NOMO-1 treated with dmso at 0.1 percent for 144 hours (cell line): Measurements from ENCODE around the gene RBP3.

ENCODE experiments used
- DNase-seq: peaks from one replicate; lab custom pipeline; 2025; ENCODE audit not compliant: unreplicated experiment; lab: John Stamatoyannopoulos, UW

RBP3 gene

DNA sequence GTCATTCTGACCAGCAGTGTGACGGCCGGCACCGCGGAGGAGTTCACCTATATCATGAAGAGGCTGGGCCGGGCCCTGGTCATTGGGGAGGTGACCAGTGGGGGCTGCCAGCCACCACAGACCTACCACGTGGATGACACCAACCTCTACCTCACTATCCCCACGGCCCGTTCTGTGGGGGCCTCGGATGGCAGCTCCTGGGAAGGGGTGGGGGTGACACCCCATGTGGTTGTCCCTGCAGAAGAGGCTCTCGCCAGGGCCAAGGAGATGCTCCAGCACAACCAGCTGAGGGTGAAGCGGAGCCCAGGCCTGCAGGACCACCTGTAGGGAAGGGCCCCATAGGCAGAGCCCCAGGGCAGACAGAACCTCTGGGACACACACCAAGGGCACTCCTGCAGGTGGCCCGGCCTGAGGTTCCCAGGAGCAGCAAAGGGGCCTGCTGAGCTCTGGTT lies 9.0 kb downstream of the RBP3 start:
- DNase-seq, result no peak

DNA sequence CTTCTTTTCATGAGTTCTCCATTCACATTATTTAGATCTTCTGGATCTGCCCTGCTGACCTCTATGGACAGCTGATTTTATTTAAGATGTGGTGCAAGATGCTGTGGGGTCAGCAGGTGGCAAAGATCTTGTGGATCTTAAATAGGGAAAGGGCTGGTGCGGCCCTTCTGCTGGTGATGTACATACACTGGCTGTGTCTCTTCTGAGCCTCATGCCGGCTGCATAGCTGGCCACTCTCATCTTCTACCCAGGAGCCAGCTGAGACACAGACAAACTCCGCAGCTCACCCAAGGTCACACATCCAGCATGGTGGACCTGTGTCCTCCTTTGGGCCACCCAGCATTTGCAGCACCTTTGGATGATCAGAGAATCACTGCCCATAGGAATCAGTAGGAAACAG lies 9.7 kb downstream of the RBP3 start:
- no peak for DNase-seq

DNA sequence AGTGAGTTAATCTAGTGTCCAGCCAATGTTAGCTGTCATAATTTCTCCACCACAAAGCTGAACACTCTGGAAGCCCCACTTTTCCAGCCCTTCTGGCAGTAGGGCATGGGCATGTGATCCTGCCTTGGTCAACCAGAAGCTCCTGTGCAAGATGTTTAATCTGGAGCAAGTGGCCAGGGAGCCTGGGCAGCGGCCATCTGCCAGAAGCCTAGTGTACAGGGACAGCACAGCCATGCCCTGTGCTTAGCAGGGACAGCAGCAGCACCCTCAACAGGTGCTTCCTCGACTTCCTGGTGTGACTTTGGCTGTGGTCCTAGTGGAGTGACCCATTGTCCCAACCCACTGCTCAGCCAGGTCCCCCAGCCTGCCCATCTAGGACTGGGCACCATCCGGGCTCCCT lies 10.3 kb downstream of the RBP3 start:
- no peak for DNase-seq

- no peak for DNase-seq
Observed at GRCh38 chr10:47359101-47359500, 10.9 kb downstream of the RBP3 start.

- DNase-seq, result no peak
Observed at GRCh38 chr10:47359626-47360418, 11.7 kb downstream of the RBP3 start.

GRCh38 chr10:47360419-47361040 lies 12.4 kb downstream of the RBP3 start:
- no peak for DNase-seq

GRCh38 chr10:47361293-47361692 lies 13.1 kb downstream of the RBP3 start:
- no peak for DNase-seq

GRCh38 chr10:47362199-47362598 lies 14.0 kb downstream of the RBP3 start:
- DNase-seq, result no peak

- DNase-seq, result no peak
Observed at GRCh38 chr10:47363781-47364180, 15.6 kb downstream of the RBP3 start.

DNA sequence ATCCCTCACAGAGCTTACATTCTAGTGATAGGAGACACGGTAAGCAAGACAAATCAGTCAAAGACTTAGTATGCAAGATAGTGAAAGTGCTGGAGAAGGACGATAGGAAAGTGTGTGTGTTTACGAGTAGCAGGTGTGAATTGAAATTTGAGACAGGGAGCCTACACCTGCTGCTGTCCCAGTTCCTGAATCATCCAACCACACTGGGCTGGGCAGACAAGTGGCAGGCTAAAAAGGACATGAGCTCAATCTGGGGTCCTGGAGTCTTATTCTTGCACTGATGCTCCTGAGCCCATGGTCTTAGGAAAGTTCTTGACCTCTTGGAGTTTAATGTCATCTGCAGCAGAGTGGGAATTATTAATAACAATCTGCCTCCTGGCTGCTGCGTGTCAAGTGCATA lies 16.2 kb downstream of the RBP3 start:
- DNase-seq, result no peak

- no peak for DNase-seq
Observed at GRCh38 chr10:47364911-47365310, 16.7 kb downstream of the RBP3 start.

- no peak for DNase-seq
Observed at GRCh38 chr10:47365431-47366180, 17.4 kb downstream of the RBP3 start.

DNA sequence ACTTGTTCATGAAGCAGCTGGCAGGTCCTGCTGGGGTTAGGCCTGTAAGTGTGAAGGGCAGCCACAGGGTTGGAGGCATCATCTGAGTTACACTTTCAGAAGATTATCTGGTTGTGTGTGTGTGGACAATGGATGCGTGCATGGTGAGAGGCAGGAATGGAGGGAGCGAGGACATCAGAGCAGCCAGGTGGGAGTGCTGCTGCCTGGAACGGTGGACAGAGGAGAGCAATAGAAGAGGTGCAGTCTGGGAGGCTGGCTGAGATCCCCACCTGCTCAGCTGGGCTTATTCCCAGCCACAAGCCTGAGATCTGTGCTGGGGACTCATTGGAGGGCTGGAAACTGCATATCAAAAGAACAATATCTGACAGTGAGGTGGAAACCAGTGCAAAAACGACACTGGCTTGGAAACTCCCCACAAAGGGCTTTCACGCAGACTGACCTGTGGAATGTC lies 18.0 kb downstream of the RBP3 start:
- DNase-seq, result no peak

DNA sequence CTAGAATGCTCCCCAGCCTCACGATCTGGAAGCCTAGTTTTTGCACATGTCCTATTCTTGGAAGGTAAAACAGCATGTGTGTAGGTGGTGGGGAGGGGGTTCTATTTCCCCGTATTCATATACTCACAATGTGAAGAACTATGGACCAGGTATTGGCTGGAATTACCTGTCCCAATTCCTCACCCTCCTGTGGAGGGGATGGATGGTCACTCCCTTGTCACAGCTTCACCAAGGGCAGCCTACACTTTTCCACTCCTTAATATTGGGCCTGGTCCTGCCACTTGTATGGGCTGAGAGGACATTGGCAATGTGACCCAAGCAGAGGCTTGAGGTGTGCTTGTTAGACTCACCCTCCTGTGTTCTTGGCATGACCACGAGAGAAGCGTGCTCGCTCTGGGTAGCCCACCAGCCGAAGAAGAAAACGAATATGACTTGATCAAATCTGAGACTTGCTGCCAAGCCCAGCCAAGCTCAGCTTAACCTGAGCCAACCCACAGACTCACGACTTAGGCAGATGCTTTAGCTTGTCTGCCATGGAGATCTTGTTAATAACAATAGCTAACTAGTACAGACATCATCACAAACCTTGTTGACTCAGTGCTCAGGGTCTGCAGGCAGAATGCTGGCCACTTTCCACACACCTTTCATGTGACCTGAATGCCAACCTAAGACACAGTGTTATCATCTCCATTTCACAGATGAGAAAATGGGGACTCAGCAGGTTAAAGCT lies 18.7 kb downstream of the RBP3 start:
- no peak for DNase-seq

GRCh38 chr10:47367646-47368045 lies 19.5 kb downstream of the RBP3 start:
- DNase-seq, result no peak

- no peak for DNase-seq
Observed at GRCh38 chr10:47368431-47369180, 20.4 kb downstream of the RBP3 start.

GRCh38 chr10:47369251-47369894 lies 21.2 kb downstream of the RBP3 start:
- no peak for DNase-seq

GRCh38 chr10:47370015-47370767 lies 22.0 kb downstream of the RBP3 start:
- DNase-seq, result no peak

- no peak for DNase-seq
Observed at GRCh38 chr10:47370878-47371277, 22.7 kb downstream of the RBP3 start.
